HG03060 (cell line): Measurements from ENCODE around the gene TFF3.

Experiments
- ATAC-seq: cut with Tn5 transposase; IDR thresholded peaks from one replicate; pipeline ENCODE4 v1.9.1; 2021; ENCODE audit warnings: low read depth, moderate number of reproducible peaks; ENCODE audit not compliant: unreplicated experiment

Gene TFF3

DNA sequence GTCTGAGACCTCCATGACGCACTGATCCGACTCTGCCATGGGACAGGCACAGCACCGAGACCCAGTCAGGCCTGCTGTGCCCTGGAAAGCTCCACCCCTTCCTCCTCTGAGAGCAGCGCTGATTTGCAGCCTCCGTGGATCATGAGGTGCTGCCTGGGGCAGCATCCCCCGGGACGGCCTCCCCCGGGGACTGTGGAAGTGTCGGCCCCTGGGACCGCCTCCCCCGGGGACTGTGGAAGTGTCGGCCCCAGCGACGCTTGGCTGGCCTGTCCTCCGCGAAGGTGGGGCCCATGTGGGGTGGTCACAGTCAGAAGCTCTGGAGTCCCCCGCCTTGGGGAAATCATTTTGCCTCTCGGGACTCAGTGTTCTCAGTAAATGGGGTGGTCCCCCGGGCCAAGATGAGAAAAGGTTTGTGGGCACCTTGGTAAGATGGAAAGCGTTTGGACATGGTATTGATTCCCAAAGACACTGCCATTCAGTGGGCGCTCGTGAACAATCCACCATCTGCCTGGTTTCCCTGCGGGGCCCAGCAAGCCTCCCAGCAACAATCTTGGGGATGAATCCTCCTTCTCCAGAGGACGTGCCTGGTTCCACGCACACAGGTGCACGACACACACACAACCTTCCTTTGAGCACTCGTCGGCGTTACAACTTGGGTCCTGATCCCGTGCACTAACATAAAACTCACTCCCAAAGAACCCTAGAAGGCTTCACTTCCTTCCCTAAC lies 32.6 kb upstream of the TFF3 start:
- ATAC-seq: no peak

GRCh38 chr21:42346866-42347600 lies 31.8 kb upstream of the TFF3 start:
- ATAC-seq: no peak

GRCh38 chr21:42346441-42346840 lies 31.2 kb upstream of the TFF3 start:
- ATAC-seq: no peak

- no peak for ATAC-seq
Measured at GRCh38 chr21:42344631-42345030, 29.4 kb upstream of the TFF3 start.

- ATAC-seq: no peak
Measured at GRCh38 chr21:42343963-42344510, 28.8 kb upstream of the TFF3 start.

DNA sequence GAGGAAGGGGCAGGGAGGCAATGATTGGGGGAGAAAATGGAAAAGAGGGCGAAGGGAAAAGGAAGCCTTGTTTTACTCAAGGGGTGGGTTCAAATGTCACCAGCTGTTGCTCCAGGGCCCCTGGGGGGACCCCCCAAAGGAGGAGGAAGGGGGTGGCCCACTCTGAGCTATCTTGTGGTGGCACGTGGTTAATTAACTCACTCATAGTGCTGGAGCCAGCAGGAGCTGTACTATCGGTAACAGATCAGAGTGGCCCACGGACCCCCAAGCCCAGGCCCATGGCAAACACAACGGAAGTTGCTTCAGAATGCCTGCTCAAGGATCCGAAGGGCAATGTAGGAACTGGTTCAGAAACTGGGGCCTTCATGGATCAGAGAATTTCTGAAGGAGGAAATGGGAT lies 28.3 kb upstream of the TFF3 start:
- ATAC-seq: no peak

- no peak for ATAC-seq
Measured at GRCh38 chr21:42343101-42343500, 27.9 kb upstream of the TFF3 start.

DNA sequence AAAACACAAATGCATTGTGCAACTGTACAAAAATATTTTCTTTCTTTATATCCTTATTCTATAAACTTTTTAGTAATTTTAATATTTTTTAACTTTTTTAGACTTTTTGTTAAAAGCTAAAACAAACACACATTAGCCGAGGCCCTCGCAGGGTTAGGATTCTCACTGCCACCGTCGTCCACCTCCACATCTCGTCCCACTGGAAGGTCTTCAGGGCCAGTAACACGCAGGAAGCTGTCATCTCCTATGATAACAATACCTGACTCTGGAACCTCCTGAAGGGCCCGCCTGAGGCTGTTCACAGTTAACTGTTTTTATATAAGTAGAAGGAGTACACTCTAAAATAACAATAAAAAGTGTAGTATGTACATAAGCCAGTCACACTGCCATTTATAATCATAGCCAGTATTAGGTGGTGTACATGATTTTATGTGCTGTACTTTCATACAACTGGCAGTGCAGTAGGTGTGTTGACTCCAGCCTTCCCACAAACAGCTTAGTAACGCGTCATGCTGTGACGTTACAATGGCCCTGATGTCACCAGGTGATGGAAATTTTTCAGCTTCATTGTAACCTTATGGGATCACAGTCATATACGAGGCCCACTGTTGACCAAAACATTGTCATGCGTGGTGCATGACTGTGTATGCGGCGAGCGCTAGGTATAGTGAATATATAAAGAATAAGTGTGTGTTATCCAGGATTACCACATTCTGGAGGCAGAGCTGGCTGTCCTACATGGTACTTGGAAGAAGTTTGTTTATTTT lies 26.8 kb upstream of the TFF3 start:
- no peak for ATAC-seq

DNA sequence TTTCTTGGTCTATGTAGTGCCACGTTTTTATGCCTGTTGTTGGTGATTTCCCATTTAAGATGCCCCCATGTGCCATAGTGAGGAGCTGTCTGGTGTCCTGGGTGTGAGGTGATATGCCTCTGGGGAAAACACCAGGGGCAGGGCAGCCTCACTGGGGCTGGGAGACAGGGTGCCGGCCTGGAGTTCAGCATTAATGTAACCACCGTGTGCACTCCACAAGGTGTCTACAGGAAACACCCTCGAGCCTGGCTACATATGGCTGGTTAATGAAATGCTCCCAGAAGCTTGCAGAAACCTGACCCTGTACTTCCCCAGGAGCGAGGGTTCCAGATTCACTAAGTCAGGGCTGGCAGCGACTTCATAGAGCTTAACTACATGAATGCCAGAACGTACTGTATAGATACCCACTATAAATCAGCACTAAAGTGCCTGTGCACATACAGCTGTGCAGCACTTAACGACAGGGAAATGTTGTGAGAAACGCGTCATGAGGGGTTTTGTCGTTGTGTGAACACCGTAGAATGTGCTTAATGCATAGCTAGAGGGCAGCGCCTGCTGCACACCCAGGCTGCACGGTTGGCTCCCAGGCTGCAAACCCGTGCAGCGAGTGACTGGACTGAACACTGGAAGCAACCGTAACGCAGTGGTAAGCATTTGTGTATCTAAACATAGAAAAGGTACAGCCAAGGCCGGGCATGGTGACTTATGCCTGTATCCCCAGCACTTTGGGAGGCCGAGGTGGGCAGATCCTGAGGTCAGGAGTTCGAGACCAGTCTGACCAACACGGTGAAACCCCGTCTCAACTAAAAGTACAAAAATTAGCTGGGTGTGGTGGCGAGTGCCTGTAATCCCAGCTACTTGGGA lies 25.2 kb upstream of the TFF3 start:
- ATAC-seq: no peak

DNA sequence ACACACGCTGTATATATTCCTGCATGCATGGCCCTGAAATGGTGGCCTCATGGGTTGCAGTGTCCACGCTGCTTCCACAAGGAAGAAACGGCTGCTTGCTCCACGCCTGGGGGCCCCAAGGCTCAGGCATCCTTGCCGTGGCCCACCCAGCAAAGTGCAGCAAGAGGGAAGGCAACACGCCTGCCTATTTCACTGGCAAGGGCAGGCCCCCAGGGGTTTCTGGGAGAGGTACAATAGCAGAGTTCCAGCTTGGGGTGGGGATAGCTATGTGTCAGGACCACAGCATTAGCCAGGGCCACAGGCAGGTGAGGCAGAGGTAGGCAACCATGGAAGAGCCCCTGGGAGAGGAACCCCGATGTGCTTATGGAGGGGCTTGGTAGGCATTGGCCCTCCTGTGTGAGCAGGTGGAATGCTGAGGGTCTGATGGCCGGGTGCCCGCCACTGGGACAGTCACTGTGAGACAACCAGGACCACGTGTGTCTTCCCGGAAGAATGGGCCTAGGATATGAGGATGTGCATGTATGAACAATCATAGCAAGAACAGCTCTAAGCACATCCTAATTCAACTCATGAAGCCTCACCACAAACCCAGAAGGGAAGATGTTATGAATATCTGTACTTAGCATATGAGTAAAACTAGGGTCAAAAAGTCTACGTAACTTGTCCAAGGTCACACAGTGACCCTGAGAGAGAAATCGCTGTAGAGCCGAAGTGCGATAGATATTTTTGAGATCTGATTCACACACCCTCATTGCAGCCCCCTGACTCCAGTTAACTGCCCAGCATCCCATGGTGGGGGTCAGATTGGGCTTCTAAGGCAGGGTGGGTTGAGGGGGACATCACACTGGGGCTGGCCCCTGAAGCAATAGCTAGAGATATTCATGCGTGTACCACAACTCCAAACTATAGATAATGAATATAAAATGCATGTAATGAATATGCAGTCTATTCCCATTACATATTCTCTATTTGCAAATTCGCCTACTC lies 23.8 kb upstream of the TFF3 start:
- ATAC-seq: no peak

DNA sequence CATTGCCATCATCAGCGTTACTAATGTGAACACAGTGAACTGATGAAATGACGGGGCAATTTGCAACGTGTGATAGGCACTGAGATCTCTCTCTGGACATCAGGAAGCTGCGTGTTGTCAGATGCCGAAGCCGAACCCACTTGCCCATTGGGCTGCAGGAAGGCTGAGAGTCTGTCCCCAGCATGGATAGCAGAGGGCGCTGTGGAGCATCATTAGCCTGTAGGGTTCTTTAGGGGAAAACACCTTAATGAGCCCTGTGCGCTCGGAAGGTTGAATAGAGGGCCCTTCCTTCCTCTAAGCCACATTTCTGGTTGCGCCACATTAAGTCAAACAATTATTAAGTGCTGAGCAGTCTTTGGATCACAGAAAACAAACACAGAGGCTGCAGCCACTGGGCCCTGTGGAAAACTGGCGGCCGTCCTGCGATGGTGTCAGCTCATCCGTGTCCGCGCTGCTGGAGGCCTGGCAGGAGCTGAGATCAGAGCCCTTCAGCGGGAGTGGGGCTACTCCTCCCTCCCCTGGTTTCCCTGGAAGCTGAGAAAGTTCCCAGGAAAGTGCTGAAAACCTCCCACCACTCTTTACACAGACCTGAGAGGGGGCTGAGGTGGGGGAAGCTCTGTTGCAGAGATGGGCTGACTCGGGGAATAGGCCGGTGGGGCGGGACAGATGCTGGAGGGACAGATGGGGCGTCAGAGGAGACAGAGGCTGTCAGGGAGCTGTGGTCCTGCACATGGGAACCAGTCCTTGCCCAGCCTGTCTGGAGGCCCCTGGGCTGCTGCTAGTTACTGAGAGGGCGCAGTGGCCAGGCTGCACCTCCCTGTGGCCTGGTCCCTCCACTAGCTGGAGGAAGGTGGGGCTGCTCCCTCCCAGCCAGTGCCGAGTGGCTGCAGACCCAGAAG lies 22.9 kb upstream of the TFF3 start:
- ATAC-seq: no peak

DNA sequence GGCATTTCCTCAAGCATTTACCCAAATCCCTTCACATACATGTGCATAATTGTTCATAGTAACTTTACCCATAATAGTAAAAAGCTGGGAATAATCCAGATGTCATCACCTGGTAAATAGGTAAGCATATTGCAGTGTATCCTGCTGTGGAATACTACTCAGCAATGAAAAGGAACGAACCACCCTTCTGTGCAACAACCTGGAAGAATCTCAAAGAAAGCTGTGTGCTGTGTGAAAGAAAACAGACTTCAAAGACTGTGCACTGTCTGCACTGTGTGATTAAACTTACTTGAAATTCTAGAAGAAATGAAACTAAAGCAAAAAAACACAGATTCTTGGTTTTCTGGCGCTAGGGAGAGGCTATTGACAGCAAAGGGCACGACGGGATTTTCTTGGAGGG lies 22.1 kb upstream of the TFF3 start:
- no peak for ATAC-seq

DNA sequence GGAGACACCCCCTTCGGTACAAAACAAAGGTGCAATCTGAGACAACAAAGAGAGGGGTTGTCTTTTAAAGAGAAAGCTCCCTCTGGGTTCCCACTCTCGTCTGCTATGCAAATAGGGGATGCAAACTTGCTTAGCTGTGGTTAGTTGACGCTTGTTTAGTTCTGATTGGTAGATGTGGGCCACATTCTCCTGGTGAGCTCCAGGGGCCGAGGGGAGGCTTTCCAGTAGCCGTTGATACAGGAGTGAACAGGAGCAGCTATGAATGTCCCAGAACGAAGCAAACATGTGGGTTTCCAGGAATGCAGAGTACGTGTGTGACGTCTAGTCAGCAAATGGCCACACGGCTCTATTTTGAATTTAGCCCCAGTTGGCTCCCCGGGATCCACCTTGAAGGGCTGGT lies 20.8 kb upstream of the TFF3 start:
- no peak for ATAC-seq

DNA sequence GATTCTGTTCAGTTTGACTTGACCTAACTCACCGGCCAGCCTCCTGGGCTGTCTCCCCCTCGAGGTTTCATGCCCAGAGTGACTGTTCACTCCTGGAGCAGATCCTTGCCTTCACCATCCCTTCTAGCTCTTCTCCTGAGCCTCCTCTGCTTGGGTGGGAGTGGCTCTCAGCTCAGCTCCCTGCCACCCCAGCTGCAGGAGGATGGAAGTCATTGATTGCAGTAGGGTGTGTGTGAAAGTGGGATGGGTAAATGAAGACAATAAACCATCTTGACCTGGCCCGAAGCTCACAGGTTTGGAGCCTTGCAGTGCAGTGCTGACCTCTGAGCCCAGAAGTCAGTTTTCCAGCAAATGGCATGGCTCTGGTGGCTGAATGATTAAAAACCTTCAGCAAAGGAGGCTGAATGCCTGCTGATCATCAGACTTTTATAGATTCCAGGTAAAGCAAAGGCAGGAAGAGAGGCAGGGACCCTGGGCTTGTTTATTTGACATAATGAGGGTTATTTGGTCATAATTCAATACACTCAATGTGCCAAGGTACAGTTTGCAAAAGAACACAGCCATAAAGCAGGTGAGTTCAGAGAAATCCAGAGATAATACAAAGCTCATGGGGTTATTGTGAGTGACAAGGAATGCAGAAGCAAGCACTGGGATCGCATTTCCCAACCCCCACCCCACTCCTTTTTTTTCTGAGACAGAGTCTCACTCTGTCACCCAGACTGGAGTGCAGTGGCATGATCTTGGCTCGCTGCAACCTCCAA lies 17.5 kb upstream of the TFF3 start:
- no peak for ATAC-seq

DNA sequence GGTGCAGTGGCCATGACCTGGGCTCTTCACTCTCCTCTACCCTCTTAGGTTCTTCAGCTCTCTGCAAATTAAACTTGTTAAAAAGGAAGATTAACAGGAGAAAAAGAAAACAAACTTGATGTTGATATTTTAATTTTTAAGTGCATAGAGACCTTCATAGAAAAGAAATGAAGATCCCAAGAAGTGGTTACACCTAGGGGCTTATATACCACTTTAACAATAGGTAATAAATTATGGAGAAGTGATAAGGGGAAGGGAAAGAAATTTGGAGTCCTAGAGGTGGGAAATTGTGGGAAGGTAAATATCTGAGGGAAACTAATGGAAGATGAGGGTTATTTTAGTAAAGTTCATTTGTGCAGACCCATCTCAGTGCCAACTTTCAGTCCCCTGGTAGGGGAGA lies 16.5 kb upstream of the TFF3 start:
- no peak for ATAC-seq

DNA sequence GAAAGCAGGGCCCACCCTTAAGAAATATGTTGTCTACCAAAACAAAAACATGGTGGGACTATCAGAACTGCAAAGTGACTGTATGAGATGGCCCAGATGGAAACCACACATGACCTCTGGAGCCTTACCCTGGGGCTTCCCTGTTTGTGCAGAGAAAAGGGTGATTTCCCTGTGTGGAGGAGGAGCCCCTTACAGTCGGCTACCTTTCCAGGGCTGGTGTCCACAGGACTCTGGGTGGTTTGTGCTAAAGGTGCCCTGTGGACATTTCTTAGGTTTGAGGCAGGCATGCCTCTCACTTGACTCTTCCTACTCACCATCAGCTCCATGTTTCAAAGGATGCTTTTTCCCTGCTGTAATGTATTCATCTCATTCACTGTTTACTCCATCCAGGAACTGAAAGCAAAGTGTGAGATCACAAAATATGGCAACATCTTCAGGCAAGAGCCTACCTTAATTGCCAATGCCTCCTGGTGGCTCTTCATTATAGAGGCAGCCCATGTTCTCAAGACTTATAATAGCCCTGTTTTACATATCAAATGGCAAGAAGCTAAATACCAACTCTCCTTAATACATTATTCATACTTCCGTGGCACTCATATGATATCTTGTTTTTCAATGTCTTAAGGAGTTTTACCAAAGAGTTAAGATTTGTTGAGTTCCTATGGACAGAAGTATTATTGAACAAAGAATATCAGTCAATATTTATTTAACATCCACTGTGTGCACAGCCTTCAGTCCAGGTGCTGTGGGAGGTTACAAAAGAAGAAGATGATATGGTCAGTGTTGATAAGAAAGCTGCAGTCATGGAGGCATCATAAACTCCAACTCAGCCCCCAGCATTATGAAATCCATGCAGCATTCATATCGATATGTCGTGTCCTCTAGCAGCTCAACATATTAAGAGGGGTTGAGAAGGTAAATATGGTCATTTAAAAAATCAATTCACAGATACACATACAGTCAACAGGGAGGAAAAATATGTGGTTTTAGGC lies 15.5 kb upstream of the TFF3 start:
- ATAC-seq: no peak
